SK-N-SH treated with all-trans-retinoic acid at 6 μM for 48 hours (cell line): ENCODE results near the gene EIF2D.

Source experiments
- ARNTL ChIP-seq: fragments of 450-650 bp; formaldehyde crosslinking; IDR thresholded peaks from 2 replicates; pipeline ENCODE4 v1.5.0; 2020; ENCODE audit warnings: low read depth, mild to moderate bottlenecking, moderate library complexity, borderline replicate concordance
- BACH2 ChIP-seq: fragments of 250-450 bp; sonication (Bioruptor Pico); IDR thresholded peaks from 2 replicates; pipeline ENCODE4 v1.9.0; 2021; ENCODE audit warnings: mild to moderate bottlenecking, borderline replicate concordance
- CSDC2 ChIP-seq: fragments of 250-450 bp; sonication (Bioruptor Pico); IDR thresholded peaks from 2 replicates; pipeline ENCODE4 v1.5.0; 2020; ENCODE audit warnings: mild to moderate bottlenecking, moderate library complexity
- GLIS3 ChIP-seq: fragments of 250-450 bp; sonication (Bioruptor Pico); IDR thresholded peaks from 2 replicates; pipeline ENCODE4 v1.5.0; 2020; ENCODE audit warnings: mild to moderate bottlenecking, moderate library complexity
- ISL1 ChIP-seq: fragments of 250-450 bp; sonication (Bioruptor Pico); IDR thresholded peaks from 2 replicates; pipeline ENCODE4 v2.1.2; 2022; ENCODE audit warnings: mild to moderate bottlenecking, moderate library complexity
- OSR1 ChIP-seq: fragments of 250-450 bp; sonication (Bioruptor Pico); IDR thresholded peaks from 2 replicates; pipeline ENCODE4 v1.8.0; 2022; ENCODE audit warnings: moderate library complexity, mild to moderate bottlenecking, inconsistent platforms
- PPARA ChIP-seq: fragments of 250-450 bp; sonication (Bioruptor Pico); IDR thresholded peaks from 2 replicates; pipeline ENCODE4 v1.5.0; 2020; ENCODE audit warnings: mild to moderate bottlenecking, borderline replicate concordance
- TCF4 ChIP-seq: fragments of 250-450 bp; sonication (Bioruptor Pico); IDR thresholded peaks from 2 replicates; pipeline ENCODE4 v1.8.0; 2021; ENCODE audit warnings: mild to moderate bottlenecking, moderate library complexity, borderline replicate concordance
- TOX ChIP-seq: fragments of 250-450 bp; sonication (Bioruptor Pico); IDR thresholded peaks from 2 replicates; pipeline ENCODE4 v1.8.0; 2021; ENCODE audit warnings: mild to moderate bottlenecking, moderate library complexity, borderline replicate concordance
- ZFP3 ChIP-seq: fragments of 250-450 bp; sonication (Bioruptor Pico); IDR thresholded peaks from 2 replicates; pipeline ENCODE4 v1.5.0; 2020; ENCODE audit warnings: mild to moderate bottlenecking, moderate library complexity
- ZFP30 ChIP-seq: fragments of 450-650 bp; formaldehyde crosslinking; IDR thresholded peaks from 2 replicates; pipeline ENCODE4 v1.5.0; 2022; ENCODE audit warnings: mild to moderate bottlenecking, moderate library complexity
- TF ChIP-seq, protein P1 (sequence below): fragments of 250-450 bp; sonication (Bioruptor Pico); IDR thresholded peaks from 2 replicates; pipeline ENCODE4 v1.8.0; 2020; ENCODE audit warnings: mild to moderate bottlenecking, moderate library complexity, borderline replicate concordance
- TF ChIP-seq, protein P2 (sequence below): fragments of 250-450 bp; sonication (Bioruptor Pico); IDR thresholded peaks from 2 replicates; pipeline ENCODE4 v1.5.1; 2020; ENCODE audit warnings: low read depth, mild to moderate bottlenecking, moderate library complexity
- TF ChIP-seq, protein P3 (sequence below): fragments of 250-450 bp; sonication (Bioruptor Pico); IDR thresholded peaks from 2 replicates; pipeline ENCODE4 v1.5.1; 2021; ENCODE audit warnings: mild to moderate bottlenecking, moderate library complexity

DNA sequence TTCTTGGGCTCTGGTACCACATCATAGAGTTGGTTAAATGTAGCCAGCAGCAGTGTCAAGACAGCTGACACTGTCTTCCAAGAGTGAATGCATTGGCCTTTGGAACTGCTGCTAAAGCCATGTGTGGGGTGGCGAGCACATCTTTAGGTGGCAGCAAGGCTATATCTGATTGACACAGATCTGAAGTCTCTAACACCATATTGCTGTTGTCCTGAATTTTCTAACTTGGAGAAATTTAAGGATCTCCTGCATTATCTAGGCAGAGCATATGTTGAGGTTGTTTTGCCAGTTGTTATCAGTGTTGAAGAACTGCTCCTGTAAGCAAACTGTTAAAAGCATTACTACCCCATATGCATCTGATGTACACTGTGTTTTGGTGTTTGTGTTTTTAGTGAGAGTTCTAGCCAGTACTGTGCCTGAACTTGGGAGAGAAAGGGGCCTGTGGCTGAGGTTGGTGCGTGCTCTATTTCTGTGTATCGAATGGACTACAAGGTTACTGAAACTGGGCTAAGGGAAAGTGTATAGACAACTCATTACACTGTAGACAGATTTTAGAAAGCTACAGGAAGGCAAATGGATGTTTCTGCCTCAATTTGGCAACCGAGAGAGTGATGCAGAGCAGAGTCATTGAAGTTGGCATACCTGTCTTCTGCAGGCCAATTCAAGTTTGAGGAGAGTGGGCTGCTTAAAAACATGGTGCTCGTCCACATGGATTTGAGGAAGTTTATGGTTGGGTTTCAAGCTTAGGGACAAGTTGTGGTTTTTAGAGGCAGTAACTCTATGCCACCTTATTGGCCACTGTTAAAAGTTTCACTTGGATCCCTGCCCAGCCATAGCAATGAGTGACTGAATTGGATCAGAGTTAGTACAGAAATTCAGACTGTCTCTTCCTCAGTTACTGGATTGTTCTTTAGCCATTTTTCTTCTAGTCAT, 40.0 kb upstream of the EIF2D start:
- TF ChIP-seq ZFP30 (CRISPR knock-in tag) (no peak), ZFP3 (no peak), GLIS3 (CRISPR knock-in tag) (no peak), ARNTL (CRISPR knock-in tag) (no peak), PPARA (no peak), TCF4 (CRISPR knock-in tag) (no peak), OSR1 (CRISPR knock-in tag) (no peak), CSDC2 (no peak), ISL1 (CRISPR knock-in tag) (no peak), TOX (CRISPR knock-in tag) (no peak), BACH2 (CRISPR knock-in tag) (no peak)
- TF ChIP-seq, protein P1, sequence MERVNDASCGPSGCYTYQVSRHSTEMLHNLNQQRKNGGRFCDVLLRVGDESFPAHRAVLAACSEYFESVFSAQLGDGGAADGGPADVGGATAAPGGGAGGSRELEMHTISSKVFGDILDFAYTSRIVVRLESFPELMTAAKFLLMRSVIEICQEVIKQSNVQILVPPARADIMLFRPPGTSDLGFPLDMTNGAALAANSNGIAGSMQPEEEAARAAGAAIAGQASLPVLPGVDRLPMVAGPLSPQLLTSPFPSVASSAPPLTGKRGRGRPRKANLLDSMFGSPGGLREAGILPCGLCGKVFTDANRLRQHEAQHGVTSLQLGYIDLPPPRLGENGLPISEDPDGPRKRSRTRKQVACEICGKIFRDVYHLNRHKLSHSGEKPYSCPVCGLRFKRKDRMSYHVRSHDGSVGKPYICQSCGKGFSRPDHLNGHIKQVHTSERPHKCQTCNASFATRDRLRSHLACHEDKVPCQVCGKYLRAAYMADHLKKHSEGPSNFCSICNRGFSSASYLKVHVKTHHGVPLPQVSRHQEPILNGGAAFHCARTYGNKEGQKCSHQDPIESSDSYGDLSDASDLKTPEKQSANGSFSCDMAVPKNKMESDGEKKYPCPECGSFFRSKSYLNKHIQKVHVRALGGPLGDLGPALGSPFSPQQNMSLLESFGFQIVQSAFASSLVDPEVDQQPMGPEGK (CRISPR knock-in tag), result no peak
- TF ChIP-seq, protein P2, sequence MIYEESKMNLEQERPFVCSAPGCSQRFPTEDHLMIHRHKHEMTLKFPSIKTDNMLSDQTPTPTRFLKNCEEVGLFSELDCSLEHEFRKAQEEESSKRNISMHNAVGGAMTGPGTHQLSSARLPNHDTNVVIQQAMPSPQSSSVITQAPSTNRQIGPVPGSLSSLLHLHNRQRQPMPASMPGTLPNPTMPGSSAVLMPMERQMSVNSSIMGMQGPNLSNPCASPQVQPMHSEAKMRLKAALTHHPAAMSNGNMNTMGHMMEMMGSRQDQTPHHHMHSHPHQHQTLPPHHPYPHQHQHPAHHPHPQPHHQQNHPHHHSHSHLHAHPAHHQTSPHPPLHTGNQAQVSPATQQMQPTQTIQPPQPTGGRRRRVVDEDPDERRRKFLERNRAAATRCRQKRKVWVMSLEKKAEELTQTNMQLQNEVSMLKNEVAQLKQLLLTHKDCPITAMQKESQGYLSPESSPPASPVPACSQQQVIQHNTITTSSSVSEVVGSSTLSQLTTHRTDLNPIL (CRISPR knock-in tag), result no peak
- TF ChIP-seq, protein P3, sequence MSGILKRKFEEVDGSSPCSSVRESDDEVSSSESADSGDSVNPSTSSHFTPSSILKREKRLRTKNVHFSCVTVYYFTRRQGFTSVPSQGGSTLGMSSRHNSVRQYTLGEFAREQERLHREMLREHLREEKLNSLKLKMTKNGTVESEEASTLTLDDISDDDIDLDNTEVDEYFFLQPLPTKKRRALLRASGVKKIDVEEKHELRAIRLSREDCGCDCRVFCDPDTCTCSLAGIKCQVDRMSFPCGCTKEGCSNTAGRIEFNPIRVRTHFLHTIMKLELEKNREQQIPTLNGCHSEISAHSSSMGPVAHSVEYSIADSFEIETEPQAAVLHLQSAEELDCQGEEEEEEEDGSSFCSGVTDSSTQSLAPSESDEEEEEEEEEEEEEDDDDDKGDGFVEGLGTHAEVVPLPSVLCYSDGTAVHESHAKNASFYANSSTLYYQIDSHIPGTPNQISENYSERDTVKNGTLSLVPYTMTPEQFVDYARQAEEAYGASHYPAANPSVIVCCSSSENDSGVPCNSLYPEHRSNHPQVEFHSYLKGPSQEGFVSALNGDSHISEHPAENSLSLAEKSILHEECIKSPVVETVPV (CRISPR knock-in tag), result no peak
